Karpas-422 (cell line): ENCODE measurements around the gene RXRA. TPM values are rescaled to one million over a fixed set of nuclear protein-coding genes. Genes with fewer than 3 reads are reported as not detected.

Experiments
- DNase-seq: peaks from one replicate; pipeline ENCODE4 v3.0.0-alpha.2; 2015
- H2AFZ ChIP-seq: fragments of 200-600 bp; sonication (generic); 2 replicates; pipeline ENCODE4 v1.6.1; 2014; ENCODE audit warnings: antibody characterized with exemption, low read length, mixed read lengths
- H3K27ac ChIP-seq: fragments of 200-600 bp; sonication (generic); 2 replicates; pipeline ENCODE4 v1.5.1; 2014; ENCODE audit warnings: mild to moderate bottlenecking, low read length, moderate library complexity
- H3K27me3 ChIP-seq: fragments of 200-600 bp; sonication (generic); 2 replicates; pipeline ENCODE4 v1.6.1; 2014; ENCODE audit warnings: low read length, mixed read lengths
- H3K36me3 ChIP-seq: fragments of 200-600 bp; sonication (generic); 2 replicates; pipeline ENCODE4 v1.6.1; 2014; ENCODE audit warnings: low read length, mixed read lengths; ENCODE audit not compliant: insufficient read depth
- H3K4me1 ChIP-seq: fragments of 200-600 bp; sonication (generic); 2 replicates; pipeline ENCODE4 v1.6.1; 2014; ENCODE audit warnings: mild to moderate bottlenecking, low read length, mixed read lengths
- H3K4me2 ChIP-seq: fragments of 200-600 bp; sonication (generic); 2 replicates; pipeline ENCODE4 v1.6.1; 2014; ENCODE audit warnings: low read length, low read depth, mild to moderate bottlenecking; ENCODE audit not compliant: poor library complexity, severe bottlenecking
- H3K4me3 ChIP-seq: fragments of 200-600 bp; sonication (generic); 2 replicates; pipeline ENCODE4 v1.5.1; 2014; ENCODE audit warnings: mild to moderate bottlenecking, antibody characterized with exemption, low read length, mixed read lengths
- H3K79me2 ChIP-seq: fragments of 200-600 bp; sonication (generic); 2 replicates; pipeline ENCODE4 v1.6.1; 2014; ENCODE audit warnings: mild to moderate bottlenecking, low read length, mixed read lengths
- H3K9ac ChIP-seq: fragments of 200-600 bp; sonication (generic); 2 replicates; pipeline ENCODE4 v1.6.0; 2014; ENCODE audit warnings: low read length
- H3K9me2 ChIP-seq: fragments of 200-600 bp; sonication (generic), shearing (Covaris generic); replicated peaks from 2 replicates; pipeline ENCODE4 v1.6.0; 2014; ENCODE audit warnings: mild to moderate bottlenecking, low read length, moderate library complexity; ENCODE audit not compliant: insufficient read depth
- H3K9me3 ChIP-seq: fragments of 300-700, 200-600 bp; sonication (generic); 2 replicates; pipeline ENCODE4 v1.6.1; 2014; ENCODE audit warnings: low read length, mixed read lengths
- H4K20me1 ChIP-seq: fragments of 200-600 bp; sonication (generic); 2 replicates; pipeline ENCODE4 v1.6.1; 2014; ENCODE audit warnings: mild to moderate bottlenecking, antibody characterized with exemption, low read length, low read depth; ENCODE audit not compliant: insufficient read depth
- total RNA-seq: library from RNA; depleted of rRNA; stranded (reverse); fragments of >200 nt; shearing (Covaris generic); gene quantifications from 2 replicates; pipeline ENCODE4 v1.2.3, GENCODE V29; 2014; ENCODE audit warnings: low replicate concordance

Gene RXRA
- total RNA-seq, 1 experiment from 2014 or later: not detected

DNA sequence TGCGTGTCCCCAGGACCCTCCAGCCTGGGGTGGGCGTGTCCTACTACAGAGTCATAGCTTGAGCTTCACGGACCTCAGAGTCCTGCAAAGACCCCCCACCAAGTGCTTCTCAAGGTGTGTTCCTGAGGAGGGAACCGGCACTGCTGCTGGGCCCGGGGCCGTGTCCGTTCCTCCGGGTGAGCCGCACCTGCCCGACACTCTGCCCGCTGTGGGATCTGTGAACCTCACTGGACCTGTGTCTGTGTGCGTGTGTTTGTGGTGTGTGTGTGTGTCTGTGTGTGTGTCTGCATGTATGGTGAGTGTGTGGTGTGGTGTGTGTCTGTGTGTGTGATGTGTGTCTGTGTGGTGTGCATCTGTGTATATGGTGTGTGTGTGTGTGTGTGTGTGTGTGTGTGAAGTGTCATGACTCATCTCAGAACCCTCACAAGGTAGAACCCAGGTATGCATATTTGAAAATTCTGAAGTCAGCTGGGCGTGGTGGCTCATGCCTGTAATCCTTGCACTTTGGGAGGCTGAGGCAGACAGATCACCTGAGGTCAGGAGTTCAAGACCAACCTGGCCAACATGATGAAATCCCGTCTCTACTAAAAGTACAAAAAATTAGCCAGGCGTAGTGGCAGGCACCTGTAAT, 40.9 kb upstream of the RXRA start:
- no peak overlapping the region for H3K4me2 ChIP-seq
- H3K4me3 ChIP-seq: no peak overlapping the region
- H3K27ac ChIP-seq: no peak overlapping the region
- H3K36me3 ChIP-seq: no peaks in the 10 kb centered on the region
- H3K9ac ChIP-seq: no peak overlapping the region
- no peak overlapping the region for H2AFZ ChIP-seq
- no peaks in the 10 kb centered on the region for H3K4me1 ChIP-seq
- no peaks in the 10 kb centered on the region for H4K20me1 ChIP-seq
- H3K79me2 ChIP-seq: no peaks in the 10 kb centered on the region
- no peak for DNase-seq
- no peaks in the 10 kb centered on the region for H3K9me3 ChIP-seq
- no peaks in the 10 kb centered on the region for H3K9me2 ChIP-seq
- H3K27me3 ChIP-seq: no peaks in the 10 kb centered on the region

DNA sequence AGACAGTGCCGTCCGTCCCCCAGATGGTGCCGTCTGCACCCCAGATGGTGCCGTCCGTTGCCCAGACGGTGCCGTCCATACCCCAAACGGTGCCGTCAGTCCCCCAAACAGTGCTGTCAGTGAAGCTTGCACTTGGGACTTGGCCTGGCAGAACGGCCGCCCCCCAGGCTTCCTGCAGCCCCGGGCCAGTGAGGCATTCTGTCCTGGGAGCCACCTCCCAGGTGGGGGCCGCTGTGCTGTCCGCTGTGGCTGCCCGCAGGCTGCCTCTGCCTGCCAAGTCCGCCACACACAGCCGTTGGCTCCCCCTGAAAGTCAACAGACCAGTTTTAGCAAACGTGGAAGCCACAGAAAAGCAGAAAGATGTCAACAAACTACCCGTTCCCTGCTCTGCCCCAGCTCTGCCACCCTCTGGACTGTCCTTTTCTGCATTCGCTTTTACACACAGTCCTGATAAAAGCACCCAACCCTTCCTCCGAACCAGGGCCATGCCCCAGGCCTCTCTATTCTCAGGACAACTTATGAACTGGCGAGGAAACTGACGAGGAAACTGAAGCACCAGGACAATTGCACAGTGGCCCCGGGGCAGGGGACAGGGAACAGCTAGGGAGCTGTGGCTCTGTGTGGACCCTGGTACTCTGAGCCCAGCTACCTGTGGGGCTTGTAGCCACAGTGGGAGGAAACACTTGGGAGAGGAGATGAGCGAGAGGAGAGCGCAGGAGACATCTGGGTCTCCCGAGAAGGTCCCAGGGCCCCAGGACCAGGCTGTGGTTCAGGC, 39.6 kb upstream of the RXRA start:
- no peaks in the 10 kb centered on the region for H3K79me2 ChIP-seq
- no peaks in the 10 kb centered on the region for H3K27me3 ChIP-seq
- no peaks in the 10 kb centered on the region for H3K4me1 ChIP-seq
- no peaks in the 10 kb centered on the region for H3K36me3 ChIP-seq
- H3K9me3 ChIP-seq: no peaks in the 10 kb centered on the region
- H3K4me3 ChIP-seq: no peak overlapping the region
- H3K4me2 ChIP-seq: no peak overlapping the region
- no peak overlapping the region for H3K9ac ChIP-seq
- no peak for DNase-seq
- H3K9me2 ChIP-seq: no peaks in the 10 kb centered on the region
- no peak overlapping the region for H3K27ac ChIP-seq
- H4K20me1 ChIP-seq: no peaks in the 10 kb centered on the region
- H2AFZ ChIP-seq: no peak overlapping the region

DNA sequence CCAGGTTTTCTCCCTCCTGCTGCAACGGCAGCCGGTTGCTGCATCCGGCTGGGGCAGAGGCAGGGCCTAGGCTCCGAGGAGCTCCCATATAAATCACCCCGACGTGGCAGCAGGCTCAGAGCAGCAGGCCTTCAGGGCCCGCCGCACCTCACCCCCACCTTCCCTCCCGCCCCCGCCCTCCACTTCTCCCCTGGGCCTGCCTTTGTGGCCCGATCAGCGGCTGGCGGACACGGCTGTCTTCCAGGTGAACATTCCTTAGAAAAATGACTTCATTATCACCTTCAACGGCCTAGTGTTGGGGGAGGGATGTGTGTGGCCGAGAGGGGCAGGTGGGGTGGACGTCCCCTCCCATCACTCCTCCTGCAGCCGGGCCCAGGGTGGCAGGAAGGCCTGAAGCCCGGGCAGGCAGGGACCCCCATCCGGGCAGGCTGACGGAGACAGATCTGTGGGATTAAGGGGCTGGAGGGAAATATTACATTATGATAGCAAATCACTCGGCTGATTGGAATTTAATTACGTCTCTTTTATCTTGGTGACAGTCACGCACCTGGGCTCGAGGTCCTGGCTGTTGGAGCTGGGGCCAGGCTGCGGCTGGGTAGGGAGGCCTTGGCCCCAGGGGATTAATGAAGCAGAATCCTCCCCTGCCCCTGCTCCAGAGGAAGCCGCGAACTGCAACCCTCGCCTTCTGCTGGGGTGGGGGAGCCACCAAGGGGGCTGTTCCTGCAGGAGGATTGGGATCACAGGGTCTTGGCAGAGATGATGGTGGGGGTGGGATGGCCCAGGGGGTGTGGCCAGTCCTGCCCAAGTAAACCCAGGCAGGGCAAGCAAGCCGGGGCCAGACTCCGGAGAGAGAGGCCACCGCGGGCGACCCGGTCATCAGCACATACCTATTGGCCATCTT, 38.4 kb upstream of the RXRA start:
- Histone ChIP-seq H3K79me2 (no peaks in the 10 kb centered on the region), H3K27ac (no peak overlapping the region), H3K4me2 (no peak overlapping the region), H3K27me3 (no peaks in the 10 kb centered on the region), H3K9ac (no peak overlapping the region), H2AFZ (no peak overlapping the region), H3K4me3 (no peak overlapping the region), H3K9me2 (no peaks in the 10 kb centered on the region), H3K36me3 (no peaks in the 10 kb centered on the region), H3K9me3 (no peaks in the 10 kb centered on the region), H3K4me1 (no peaks in the 10 kb centered on the region), H4K20me1 (no peaks in the 10 kb centered on the region)
- no peak for DNase-seq

DNA sequence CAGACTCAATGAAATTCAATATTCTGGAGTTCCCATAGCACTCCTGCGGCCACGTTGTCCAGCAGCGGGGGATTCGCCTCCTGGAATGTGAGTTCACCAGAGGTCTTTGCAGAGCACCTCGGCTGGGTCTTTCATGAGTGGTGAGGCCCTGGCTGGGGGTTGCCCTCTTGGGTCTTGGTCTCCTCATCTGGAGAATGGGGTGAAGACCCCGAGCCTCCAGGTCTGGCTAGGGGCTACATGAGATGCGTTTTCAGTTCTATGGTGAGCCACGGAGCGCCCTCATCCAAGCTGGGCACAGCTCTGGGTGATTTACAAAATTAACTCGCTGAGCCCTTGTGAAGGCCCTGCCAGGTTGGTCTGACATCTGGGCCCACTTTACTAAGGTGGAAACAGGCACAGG, 37.5 kb upstream of the RXRA start:
- no peaks in the 10 kb centered on the region for H3K9me3 ChIP-seq
- no peak overlapping the region for H3K4me3 ChIP-seq
- no peak overlapping the region for H3K27ac ChIP-seq

DNA sequence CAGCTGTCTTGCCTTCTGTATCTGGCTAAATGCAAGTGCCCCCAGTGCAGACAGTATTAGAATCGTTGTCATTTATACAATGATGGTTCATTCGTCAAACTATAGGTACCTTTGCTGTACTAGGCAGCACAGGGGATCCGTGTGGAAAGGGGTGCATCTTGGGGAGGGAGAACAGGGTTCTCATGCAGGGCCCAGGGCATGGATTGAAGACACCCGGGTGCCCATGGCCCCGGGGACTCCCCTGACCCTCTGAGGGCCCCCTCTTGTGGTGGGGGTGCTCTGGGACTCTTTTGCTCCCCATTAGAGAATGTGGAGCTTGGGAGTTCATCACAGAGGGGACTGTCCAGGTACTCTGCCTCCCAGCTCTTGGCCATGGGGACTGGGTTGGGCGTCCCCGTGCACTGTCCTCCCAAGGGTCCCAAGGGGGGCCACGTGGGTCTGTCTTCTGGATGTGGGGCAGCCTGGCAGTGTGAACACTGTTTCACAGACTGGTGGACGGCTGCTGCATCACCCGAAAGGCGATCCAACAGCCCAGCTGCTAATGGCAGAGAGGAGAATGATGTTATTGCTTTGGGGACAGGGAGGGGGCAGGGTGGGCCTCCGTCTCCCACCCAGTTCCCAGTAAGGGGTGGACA, 36.9 kb upstream of the RXRA start:
- Histone ChIP-seq H3K9me2 (no peaks in the 10 kb centered on the region), H3K36me3 (no peaks in the 10 kb centered on the region), H3K9me3 (no peaks in the 10 kb centered on the region), H3K79me2 (no peaks in the 10 kb centered on the region), H3K27me3 (no peaks in the 10 kb centered on the region), H4K20me1 (no peaks in the 10 kb centered on the region), H3K4me1 (no peaks in the 10 kb centered on the region), H2AFZ (no peak overlapping the region), H3K4me3 (no peak overlapping the region), H3K4me2 (no peak overlapping the region), H3K9ac (no peak overlapping the region), H3K27ac (no peak overlapping the region)
- no peak for DNase-seq

More for the DNA sequence above, 37.5 kb upstream of the RXRA start:
- Histone ChIP-seq H3K79me2 (no peaks in the 10 kb centered on the region), H3K27me3 (no peaks in the 10 kb centered on the region), H4K20me1 (no peaks in the 10 kb centered on the region), H3K9me2 (no peaks in the 10 kb centered on the region), H2AFZ (no peak overlapping the region), H3K9ac (no peak overlapping the region), H3K36me3 (no peaks in the 10 kb centered on the region), H3K4me2 (no peak overlapping the region), H3K4me1 (no peaks in the 10 kb centered on the region)
- no peak for DNase-seq

DNA sequence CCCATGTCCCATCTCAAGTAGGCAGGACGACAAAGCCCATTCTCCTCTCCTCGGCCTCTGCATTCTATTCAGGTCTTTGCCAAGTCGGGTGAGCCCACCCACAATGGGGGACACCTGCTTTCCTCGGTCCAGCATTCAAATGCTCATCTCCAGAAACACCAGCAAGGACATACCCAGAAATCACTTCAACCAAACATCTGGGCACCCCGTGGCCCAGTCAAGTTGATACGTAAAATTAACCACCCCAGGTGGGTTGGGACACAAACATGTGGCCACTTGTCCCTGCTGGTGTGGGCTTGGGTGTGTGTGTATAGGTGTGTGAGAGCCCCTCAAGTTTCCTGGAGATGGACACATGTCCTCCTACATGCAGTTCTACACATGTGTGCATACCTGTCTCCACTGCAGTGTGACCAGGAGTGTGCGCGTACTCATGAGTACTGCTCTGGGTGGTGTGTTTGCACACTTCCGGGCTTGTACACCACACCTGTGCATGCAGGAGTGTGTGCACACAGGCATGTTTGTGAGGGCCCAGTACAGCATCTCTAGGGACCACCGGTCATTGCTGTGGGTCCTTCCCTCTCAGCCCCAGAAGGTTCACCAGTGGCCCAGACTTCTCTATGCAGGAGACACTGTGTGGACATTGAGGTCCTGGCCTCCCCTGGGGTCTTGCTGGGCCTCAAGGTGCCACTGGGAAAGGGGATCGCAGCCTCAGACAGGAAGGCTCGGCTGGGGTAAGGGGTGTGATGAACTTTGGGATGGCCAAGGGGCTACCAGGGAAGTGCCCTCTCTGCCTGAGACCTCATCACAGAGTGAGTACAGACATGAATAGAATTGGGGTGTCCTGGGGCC, 35.4 kb upstream of the RXRA start:
- Histone ChIP-seq H3K27ac (no peak overlapping the region), H3K9me3 (no peaks in the 10 kb centered on the region), H3K9ac (no peak overlapping the region), H3K4me2 (no peak overlapping the region), H2AFZ (no peak overlapping the region), H3K36me3 (no peaks in the 10 kb centered on the region), H3K4me3 (no peak overlapping the region), H3K79me2 (no peaks in the 10 kb centered on the region), H4K20me1 (no peaks in the 10 kb centered on the region), H3K4me1 (no peaks in the 10 kb centered on the region), H3K27me3 (no peaks in the 10 kb centered on the region), H3K9me2 (no peaks in the 10 kb centered on the region)
- DNase-seq: no peak

DNA sequence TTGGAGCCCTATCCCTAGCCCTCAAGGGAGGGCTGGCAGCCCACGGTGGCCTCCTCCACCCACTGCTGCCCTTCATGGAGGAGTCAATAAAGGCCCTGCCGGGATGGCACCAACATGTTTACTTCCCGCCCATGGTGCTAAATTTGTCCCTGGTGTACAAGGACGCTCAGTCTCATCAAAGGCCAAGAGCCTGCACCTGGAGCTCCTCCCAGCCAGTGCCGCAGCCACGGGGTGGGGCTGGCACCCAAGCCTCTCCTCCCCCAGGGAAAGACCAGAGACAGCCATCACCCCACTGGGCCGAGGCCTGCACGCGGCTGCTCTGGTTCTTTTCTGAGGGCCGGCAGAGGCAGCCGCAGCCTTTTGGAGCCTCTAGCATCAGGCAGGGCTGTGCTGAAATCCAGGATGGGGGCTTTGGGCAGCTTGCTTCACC, 34.8 kb upstream of the RXRA start:
- no peak for DNase-seq
- Histone ChIP-seq H3K36me3 (no peaks in the 10 kb centered on the region), H3K4me3 (no peak overlapping the region), H3K79me2 (no peaks in the 10 kb centered on the region), H3K27ac (no peak overlapping the region), H3K27me3 (no peaks in the 10 kb centered on the region), H4K20me1 (no peaks in the 10 kb centered on the region), H3K4me1 (no peaks in the 10 kb centered on the region), H3K9ac (no peak overlapping the region), H3K4me2 (no peak overlapping the region), H3K9me3 (no peaks in the 10 kb centered on the region), H3K9me2 (no peaks in the 10 kb centered on the region), H2AFZ (no peak overlapping the region)
